Ectodermal cell (in vitro differentiated cells): ENCODE results near the gene CD244.
"Not testable (repeated sequence)": the region's sequence is repeated elsewhere in the genome, so short reads cannot be mapped to it uniquely, and the experiment has no call there.

ENCODE experiments used
- H3K27ac ChIP-seq: 2 replicates; pipeline ENCODE4 v1.7.0; 2013; ENCODE audit warnings: mild to moderate bottlenecking, low read depth, low read length; ENCODE audit not compliant: insufficient read depth, poor library complexity, severe bottlenecking
- H3K27me3 ChIP-seq: 2 replicates; pipeline ENCODE4 v1.7.0; 2013; ENCODE audit warnings: mild to moderate bottlenecking, low read length; ENCODE audit not compliant: insufficient read depth, control insufficient read depth, poor library complexity, severe bottlenecking
- H3K36me3 ChIP-seq: one replicate; pipeline ENCODE4 v1.7.0; 2013; ENCODE audit warnings: low read length; ENCODE audit not compliant: control insufficient read depth, insufficient read depth
- H3K4me1 ChIP-seq: one replicate; pipeline ENCODE4 v1.7.0; 2013; ENCODE audit warnings: low read length; ENCODE audit not compliant: control insufficient read depth, insufficient read depth
- H3K4me3 ChIP-seq: 2 replicates; pipeline ENCODE4 v1.7.0; 2013; ENCODE audit warnings: low read depth, low read length, control low read depth; ENCODE audit not compliant: insufficient read depth
- H3K9me3 ChIP-seq: 2 replicates; pipeline ENCODE4 v1.7.0; 2013; ENCODE audit warnings: mild to moderate bottlenecking, low read length, moderate library complexity; ENCODE audit not compliant: control insufficient read depth
- WGBS, 2 experiments: methylation state at CpG; one replicate each; pipeline ENCODE4 v1.1.7; 2013; ENCODE audit warnings: missing lambda C conversion rate in 2 of 2; 5-methylcytosine and 5-hydroxymethylcytosine counted together

CD244 gene

DNA sequence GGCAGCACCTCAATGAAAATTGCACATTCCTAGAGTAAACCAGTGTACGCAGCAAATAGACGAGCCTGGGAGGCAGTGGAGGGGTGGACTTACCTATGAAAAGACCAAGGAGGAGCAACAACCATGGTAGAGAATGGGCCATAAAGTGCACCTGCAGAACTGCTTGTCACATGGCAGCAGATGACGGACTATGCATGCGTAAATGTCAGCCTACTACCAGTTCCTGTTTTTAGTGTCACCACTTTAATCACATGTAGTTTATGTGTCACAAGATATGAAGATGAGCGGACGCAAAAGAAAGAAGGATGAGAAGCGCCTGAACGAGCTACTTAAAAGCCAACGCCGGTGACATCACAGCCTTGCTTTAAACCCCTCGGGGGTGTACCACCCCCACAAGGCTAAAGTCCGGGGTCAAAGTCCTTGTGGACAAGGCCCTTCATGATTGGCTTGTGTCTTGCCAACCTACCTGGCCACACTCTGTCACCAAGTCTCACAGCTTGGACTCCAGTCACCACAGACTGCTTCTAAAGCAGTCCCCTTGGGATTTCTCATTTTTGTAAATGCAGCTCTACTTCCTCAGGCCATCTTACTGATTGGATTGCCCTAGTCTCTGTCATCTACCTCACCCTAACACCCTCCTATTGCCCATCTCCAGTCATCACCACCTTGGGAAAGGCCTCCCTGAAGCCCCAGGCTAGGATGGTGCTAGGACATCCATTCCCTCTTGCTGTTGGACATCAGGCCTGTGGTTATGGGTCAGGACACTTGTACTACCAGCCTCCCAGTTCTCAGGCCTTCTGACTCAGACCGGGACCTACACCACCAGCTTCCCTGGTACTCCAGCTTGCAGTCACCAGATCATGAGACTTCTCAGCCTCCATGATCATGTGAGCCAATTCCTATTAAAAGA lies 72.7 kb downstream of the CD244 start:
- H3K27me3 ChIP-seq: no peaks in the 10 kb centered on the region
- H3K27ac ChIP-seq: no peak overlapping the region
- H3K4me3 ChIP-seq: no peak overlapping the region
- no peaks in the 10 kb centered on the region for H3K36me3 ChIP-seq
- no peaks in the 10 kb centered on the region for H3K9me3 ChIP-seq
- H3K4me1 ChIP-seq: no peaks in the 10 kb centered on the region
- 92 to 94% methylated on average over 13 of the region's 13 CpGs for WGBS, 2 experiments

GRCh38 chr1:160789051-160789701 lies 73.5 kb downstream of the CD244 start:
- Histone ChIP-seq H3K4me3 (no peak overlapping the region), H3K36me3 (no peaks in the 10 kb centered on the region)
- 89 to 92% methylated on average over 10 to 11 of the region's 11 CpGs for WGBS, 2 experiments

GRCh38 chr1:160782988-160783765 lies 79.5 kb downstream of the CD244 start:
- not testable (repeated sequence) for H3K4me1 ChIP-seq, H3K36me3 ChIP-seq, H3K4me3 ChIP-seq, H3K9me3 ChIP-seq, H3K27ac ChIP-seq, H3K27me3 ChIP-seq
- WGBS, 2 experiments: 87 to 89% methylated on average over 23 of the region's 25 CpGs

More at GRCh38 chr1:160789051-160789701, 73.5 kb downstream of the CD244 start:
- H3K27me3 ChIP-seq: no peaks in the 10 kb centered on the region
- no peak overlapping the region for H3K27ac ChIP-seq
- H3K9me3 ChIP-seq: no peaks in the 10 kb centered on the region
- no peaks in the 10 kb centered on the region for H3K4me1 ChIP-seq

DNA sequence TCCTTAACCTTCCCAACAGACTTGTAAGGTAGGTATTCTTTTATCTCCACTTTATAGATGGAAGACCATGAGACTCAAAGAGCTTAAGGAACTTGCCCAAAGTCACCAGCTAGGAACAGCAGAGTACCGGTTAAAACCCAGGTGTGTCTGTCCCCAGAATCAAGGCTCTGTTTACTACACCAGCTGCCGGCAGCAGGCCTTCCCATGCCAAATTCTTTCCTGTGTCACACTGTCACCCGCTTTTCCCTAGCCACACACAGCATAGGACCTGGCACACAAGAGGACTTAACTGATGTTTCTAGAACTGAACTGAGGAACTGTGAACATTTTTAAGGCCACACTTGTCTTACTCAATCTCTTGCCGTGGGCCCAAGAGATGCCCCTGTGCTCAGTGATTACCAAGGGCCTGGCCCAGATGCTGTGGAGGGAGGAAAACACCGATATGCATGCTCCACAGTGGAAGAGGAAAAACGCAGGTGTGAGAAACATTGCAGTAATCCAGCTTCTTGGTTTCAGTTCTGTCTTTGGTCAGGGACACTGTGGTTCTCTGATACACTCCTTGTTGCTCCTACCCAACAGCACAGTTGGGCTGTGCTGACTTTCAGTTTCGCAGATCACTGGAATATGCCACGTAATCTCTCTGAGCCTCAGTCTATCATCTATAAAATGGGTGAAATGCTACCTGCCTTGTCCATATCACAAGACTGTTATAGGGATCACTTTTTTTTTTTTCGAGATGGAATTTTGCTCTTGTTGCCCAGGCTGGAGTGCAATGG lies 80.6 kb downstream of the CD244 start:
- no peak overlapping the region for H3K27ac ChIP-seq
- no peak overlapping the region for H3K4me3 ChIP-seq
- WGBS, 2 experiments: 92 to 94% methylated on average over 9 of the region's 9 CpGs
- H3K9me3 ChIP-seq: no peaks in the 10 kb centered on the region
- H3K27me3 ChIP-seq: no peaks in the 10 kb centered on the region
- H3K4me1 ChIP-seq: no peaks in the 10 kb centered on the region
- H3K36me3 ChIP-seq: no peaks in the 10 kb centered on the region

- Histone ChIP-seq H3K27ac (no peak overlapping the region), H3K4me3 (no peak overlapping the region), H3K36me3 (no peaks in the 10 kb centered on the region), H3K9me3 (no peaks in the 10 kb centered on the region), H3K27me3 (no peaks in the 10 kb centered on the region), H3K4me1 (no peaks in the 10 kb centered on the region)
- 92 to 93% methylated on average over 8 of the region's 8 CpGs for WGBS, 2 experiments
These were observed 81.4 kb downstream of the CD244 start for GRCh38 chr1:160781186-160781766.

DNA sequence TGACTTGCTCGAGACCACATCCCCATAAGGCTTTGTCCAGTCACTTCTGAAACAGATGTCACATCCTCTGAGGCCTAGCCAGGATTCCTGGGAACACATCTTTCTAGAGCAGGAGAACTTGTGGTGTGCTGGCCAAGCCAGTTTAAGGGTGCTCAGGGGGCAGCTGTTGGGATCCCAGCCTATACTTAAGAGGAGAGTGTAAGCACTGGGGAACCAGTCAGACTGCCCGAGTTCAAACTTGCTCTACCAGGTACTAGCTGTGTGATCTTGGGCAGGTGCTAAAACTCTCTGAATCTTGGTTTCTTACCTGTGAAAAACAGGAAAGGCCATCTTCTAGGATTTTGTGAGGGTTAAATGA lies 82.3 kb downstream of the CD244 start:
- no peaks in the 10 kb centered on the region for H3K4me1 ChIP-seq
- no peaks in the 10 kb centered on the region for H3K9me3 ChIP-seq
- H3K27ac ChIP-seq: no peak overlapping the region
- H3K27me3 ChIP-seq: no peaks in the 10 kb centered on the region
- H3K4me3 ChIP-seq: no peak overlapping the region
- no peaks in the 10 kb centered on the region for H3K36me3 ChIP-seq
- 93 to 94% methylated on average over 2 of the region's 2 CpGs for WGBS, 2 experiments
